Astrocyte (in vitro differentiated cells and primary cell): Measurements from ENCODE around the gene TRAPPC12.

Experiments
- CTCF ChIP-seq: IDR thresholded peaks from 2 replicates; pipeline ENCODE4 v1.5.1; 2011; ENCODE audit warnings: low read depth, mild to moderate bottlenecking, inconsistent platforms, low read length, moderate library complexity; ENCODE audit not compliant: insufficient read depth
- EZH2 ChIP-seq: IDR thresholded peaks from 2 replicates; pipeline ENCODE4 v1.6.1; 2012; ENCODE audit warnings: mild to moderate bottlenecking, low read length, inconsistent platforms; ENCODE audit not compliant: insufficient read depth

GRCh38 chr2:3405307-3405706 is 25.8 kb downstream of the TRAPPC12 start:
- TF ChIP-seq CTCF (no peak), EZH2 (no peak)
